Endothelial cell of umbilical vein (primary cell): ENCODE data around the gene FBXW4. TPM values are rescaled to one million over a fixed set of nuclear protein-coding genes. Genes with fewer than 3 reads are reported as not detected.

Source experiments
- BruUV-seq: library from RNA; stranded (reverse); fragments of 400-500 nt; replicated peaks from 2 replicates; lab custom pipeline; 2021; lab: Mats Ljungman, UMichigan
- CTCF ChIA-PET: fragments of 300-600, 350-600 bp; sonication (Branson Sonifier 250); formaldehyde crosslinking; loops from one replicate; lab custom pipeline; 2021; ENCODE audit warnings: antibody characterized with exemption, inconsistent platforms; lab: Charles Lee
- POLR2A ChIA-PET: fragments of 300-600, 350-600 bp; sonication (Branson Sonifier 250); formaldehyde crosslinking; loops from one replicate; lab custom pipeline; 2021; ENCODE audit warnings: antibody characterized with exemption, inconsistent platforms; lab: Charles Lee
- DNase-seq: peaks from one replicate; pipeline ENCODE4 v3.0.0-alpha.2; 2011; ENCODE audit warnings: low read depth, low spot score
- FAIRE-seq: peaks from 2 replicates; lab custom pipeline; 2011; peaks lifted over from hg19 to GRCh38; lab: Jason Lieb, UNC
- H2AFZ ChIP-seq: 2 replicates; pipeline ENCODE4 v1.6.0; 2012; ENCODE audit warnings: low read depth, low read length, control low read depth, inconsistent platforms
- H3K27ac ChIP-seq: 2 replicates; pipeline ENCODE4 v1.5.1; 2011; ENCODE audit warnings: low read depth, mild to moderate bottlenecking, control low read depth, low read length, moderate library complexity; ENCODE audit not compliant: insufficient read depth
- H3K27me3 ChIP-seq, 2 experiments: 2 replicates each; pipeline versions ENCODE4 v1.6.0 to v1.6.1; 2011; ENCODE audit warnings: low read length in 2 of 2, mixed read lengths in 1 of 2; ENCODE audit not compliant: control insufficient read depth in 2 of 2, insufficient read depth in 2 of 2
- H3K36me3 ChIP-seq, 2 experiments: 2 replicates in 1 of 2; 3 replicates in 1 of 2; pipeline ENCODE4 v1.5.1; 2011; ENCODE audit warnings: low read length in 2 of 2, mild to moderate bottlenecking in 1 of 2, moderate library complexity in 1 of 2; ENCODE audit not compliant: control insufficient read depth in 2 of 2, insufficient read depth in 2 of 2; ENCODE audit errors: extremely low read depth in 1 of 2
- H3K4me1 ChIP-seq: 3 replicates; pipeline ENCODE4 v1.5.1; 2011; ENCODE audit warnings: mild to moderate bottlenecking, low read length; ENCODE audit not compliant: control insufficient read depth, insufficient read depth; ENCODE audit errors: extremely low read depth
- H3K4me2 ChIP-seq: 2 replicates; pipeline ENCODE4 v1.6.1; 2011; ENCODE audit warnings: low read length, control low read depth, mixed read lengths; ENCODE audit not compliant: insufficient read depth
- H3K4me3 ChIP-seq, 3 experiments: fragments of 200-600 bp in 1 of 3; sonication (generic), shearing (Covaris generic) in 1 of 3; replicated peaks in 1 of 3; 2 replicates each; pipeline ENCODE4 v1.5.1; 2011 to 2016; ENCODE audit warnings: control low read depth in 3 of 3, low read length in 3 of 3, mild to moderate bottlenecking in 2 of 3, inconsistent platforms in 1 of 3, low read depth in 1 of 3, moderate library complexity in 1 of 3; ENCODE audit not compliant: insufficient read depth in 1 of 3
- H3K79me2 ChIP-seq: 2 replicates; pipeline ENCODE4 v1.6.0; 2012; ENCODE audit warnings: low read length, inconsistent platforms; ENCODE audit not compliant: control insufficient read depth, insufficient read depth
- H3K9ac ChIP-seq: replicated peaks from 2 replicates; pipeline ENCODE3; 2011; ENCODE audit warnings: low read length, control low read depth; ENCODE audit not compliant: insufficient read depth; ENCODE audit errors: extremely low read depth
- H3K9me1 ChIP-seq: replicated peaks from 3 replicates; pipeline ENCODE4 v1.6.0; 2011; ENCODE audit warnings: mild to moderate bottlenecking, low read length; ENCODE audit not compliant: control insufficient read depth, insufficient read depth; ENCODE audit errors: extremely low read depth
- H3K9me3 ChIP-seq: replicated peaks from 2 replicates; pipeline ENCODE4 v1.5.1; 2012; ENCODE audit warnings: low read length, inconsistent platforms; ENCODE audit not compliant: control insufficient read depth, insufficient read depth
- H4K20me1 ChIP-seq: replicated peaks from 2 replicates; pipeline ENCODE3; 2011; ENCODE audit warnings: mild to moderate bottlenecking, low read length; ENCODE audit not compliant: control insufficient read depth, insufficient read depth; ENCODE audit errors: extremely low read depth
- CTCF ChIP-seq, 2 donors: IDR thresholded peaks; 1 replicate in 1 of 2; 2 replicates in 1 of 2; pipeline ENCODE4 v1.5.1; 2011; ENCODE audit warnings: low read length in 2 of 2, mild to moderate bottlenecking in 2 of 2, moderate library complexity in 2 of 2, control low read depth in 1 of 2, inconsistent platforms in 1 of 2, low read depth in 1 of 2; ENCODE audit not compliant: insufficient read depth in 1 of 2; ENCODE audit errors: extremely low read depth in 1 of 2
- EZH2 ChIP-seq: IDR thresholded peaks from 2 replicates; pipeline ENCODE4 v1.6.1; 2012; ENCODE audit warnings: borderline replicate concordance, low read depth, mild to moderate bottlenecking, moderate library complexity, low read length, inconsistent platforms; ENCODE audit not compliant: severe bottlenecking
- FOS ChIP-seq: IDR thresholded peaks from 2 replicates; pipeline ENCODE4 v1.6.1; 2011; ENCODE audit warnings: mild to moderate bottlenecking, low read length, moderate library complexity, borderline replicate concordance; ENCODE audit not compliant: insufficient read depth
- GATA2 ChIP-seq: IDR thresholded peaks from 2 replicates; pipeline ENCODE4 v1.7.0; 2011; ENCODE audit warnings: low read depth, mild to moderate bottlenecking, moderate library complexity, mixed read lengths, low read length; ENCODE audit not compliant: insufficient read length, insufficient read depth
- JUN ChIP-seq: IDR thresholded peaks from 2 replicates; pipeline ENCODE4 v1.6.1; 2011; ENCODE audit warnings: borderline replicate concordance, low read depth; ENCODE audit not compliant: insufficient read length, insufficient read depth
- MAX ChIP-seq: IDR thresholded peaks from 2 replicates; pipeline ENCODE4 v1.6.1; 2011; ENCODE audit not compliant: insufficient read depth, insufficient read length
- MYC ChIP-seq: IDR thresholded peaks from one replicate; pipeline ENCODE4 v1.6.1; 2011; ENCODE audit warnings: mild to moderate bottlenecking, low read depth, low read length
- POLR2A ChIP-seq: IDR thresholded peaks from 2 replicates; pipeline ENCODE4 v1.6.1; 2012; ENCODE audit warnings: low read depth, mild to moderate bottlenecking, control low read depth, low read length
- POLR2AphosphoS5 ChIP-seq: IDR thresholded peaks from 2 replicates; pipeline ENCODE4 v1.6.1; 2012; ENCODE audit warnings: low read depth, mild to moderate bottlenecking, control low read depth, low read length, moderate library complexity; ENCODE audit not compliant: insufficient read depth
- dilution Hi-C: fragments of 300-500 bp; cut with MboI; formaldehyde crosslinking; loops from one replicate; pipeline ENCODE4 v1.15.0; 2019; ENCODE audit warnings: low sequenced_read_pairs; ENCODE audit not compliant: extremely low pct_ligation_motif_present
- intact Hi-C: fragments of 100-400 bp; cut with micrococcal nuclease; formaldehyde crosslinking; loops from one replicate; pipeline ENCODE4 v1.10.0; 2022
- polyA plus RNA-seq, 4 experiments: library from polyadenylated mRNA; depleted of rRNA in 3 of 4; stranded (reverse) in 3 of 4; unstranded in 1 of 4; fragments of >200 nt; gene quantifications; 2 replicates each; pipeline versions ENCODE4 v1.2.1 to v1.2.3, GENCODE V29; 2011 to 2012; ENCODE audit warnings: missing spikeins in 1 of 4
- total RNA-seq: library from RNA; stranded (reverse); gene quantifications from 2 replicates; pipeline ENCODE4 v1.2.3, GENCODE V29; 2021

FBXW4 gene
- total and polyA plus RNA-seq, 2 donors (not counting 3 experiments of a cell fraction or from before 2014, with no cell fraction given): 20.8 to 21.1 TPM

GRCh38 chr10:101575091-101575490 is 119.9 kb downstream of the FBXW4 start:
- Histone ChIP-seq H3K79me2 (no peaks in the 10 kb centered on the region), H3K36me3 (peaks cover 0 to 3% of the 10 kb centered on the region in 2 experiments), H2AFZ (no peak overlapping the region), H3K4me3 (no peak overlapping the region), H3K9ac (no peak overlapping the region), H3K27ac (no peak overlapping the region), H3K9me1 (no peaks in the 10 kb centered on the region), H3K27me3 (no peaks in the 10 kb centered on the region), H3K4me1 (peaks cover 4% of the 10 kb centered on the region), H3K9me3 (no peaks in the 10 kb centered on the region), H4K20me1 (no peaks in the 10 kb centered on the region), H3K4me2 (no peak overlapping the region)
- dilution Hi-C loops: no loop called here
- FAIRE-seq (no peak), DNase-seq (no peak)
- BruUV-seq: no TSS peak
- CTCF ChIA-PET: interaction anchor here (0.9 to 1.4 kb wide), 2 partner anchors 283 to 361 kb away, joined by 3 to 5 read pairs; no protein-coding TSS in a partner anchor
- no peak for TF ChIP-seq GATA2
- TF ChIP-seq MAX: no peak
- TF ChIP-seq FOS: no peak
- TF ChIP-seq POLR2AphosphoS5: no peak
- no peak for TF ChIP-seq EZH2
- TF ChIP-seq MYC: no peak
- no peak for TF ChIP-seq CTCF (IDR thresholded peaks at IDR 0.05; ENCODE audit: extremely low read depth in 1 of 2, insufficient read depth in 1 of 2, low read depth in 1 of 2, low read length in 2 of 2)
- TF ChIP-seq POLR2A: no peak
- no peak for TF ChIP-seq JUN
- intact Hi-C loops: no loop called here
- POLR2A ChIA-PET: no interaction called here
